ENCODE data around the gene CAMTA1.

Gene CAMTA1

GRCh38 chr1:7013833-7014639 is 228.8 kb downstream of the CAMTA1 start:
- TF ChIP-seq CTCF (conservative IDR thresholded peaks at IDR 0.05; ENCODE audit: low read depth), result no peak
- POLR2A ChIA-PET (ENCODE audit: low non-redundant PET), result no interaction called here
- CTCF ChIA-PET, result interaction anchor here (0.8 kb wide), 1 partner anchor 268 kb away, joined by 3 read pairs; no protein-coding TSS in a partner anchor
- no peak for DNase-seq (ENCODE audit: low spot score)
- no peak overlapping the region for H3K27ac ChIP-seq

- no peak for DNase-seq (ENCODE audit: low spot score)
- ChIA-PET CTCF (interaction anchor here (0.8 kb wide), 1 partner anchor 267 kb away, joined by 3 read pairs; no protein-coding TSS in a partner anchor), POLR2A (ENCODE audit: low non-redundant PET) (no interaction called here)
- TF ChIP-seq CTCF (conservative IDR thresholded peaks at IDR 0.05; ENCODE audit: low read depth), result no peak
- no peak overlapping the region for H3K27ac ChIP-seq
Measured at GRCh38 chr1:7014640-7014930, 229.3 kb downstream of the CAMTA1 start.

GRCh38 chr1:7015022-7015421 is 229.8 kb downstream of the CAMTA1 start:
- no peak overlapping the region for H3K27ac ChIP-seq
- no peak for TF ChIP-seq CTCF (conservative IDR thresholded peaks at IDR 0.05; ENCODE audit: low read depth)
- DNase-seq (ENCODE audit: low spot score), result no peak
- CTCF ChIA-PET, result no interaction called here
- POLR2A ChIA-PET (ENCODE audit: low non-redundant PET), result no interaction called here

- no peak for TF ChIP-seq CTCF (conservative IDR thresholded peaks at IDR 0.05; ENCODE audit: low read depth)
- ChIA-PET POLR2A (ENCODE audit: low non-redundant PET) (no interaction called here), CTCF (interaction anchor here (0.6 kb wide), 2 partner anchors 9 to 136 kb away, joined by 3 read pairs; no protein-coding TSS in a partner anchor)
- no peak for DNase-seq (ENCODE audit: low spot score)
- H3K27ac ChIP-seq, result no peak overlapping the region
Measured at GRCh38 chr1:7018351-7018750, 233.1 kb downstream of the CAMTA1 start.

- ChIA-PET POLR2A (ENCODE audit: low non-redundant PET) (no interaction called here), CTCF (interaction anchor here (0.6 kb wide), 1 partner anchor 137 kb away, joined by 3 read pairs; no protein-coding TSS in a partner anchor)
- no peak for DNase-seq (ENCODE audit: low spot score)
- no peak for TF ChIP-seq CTCF (conservative IDR thresholded peaks at IDR 0.05; ENCODE audit: low read depth)
- H3K27ac ChIP-seq, result no peak overlapping the region
Measured at GRCh38 chr1:7018826-7019225, 233.6 kb downstream of the CAMTA1 start.

GRCh38 chr1:7019510-7019909 is 234.3 kb downstream of the CAMTA1 start:
- no peak overlapping the region for H3K27ac ChIP-seq
- TF ChIP-seq CTCF (conservative IDR thresholded peaks at IDR 0.05; ENCODE audit: low read depth), result no peak
- no peak for DNase-seq (ENCODE audit: low spot score)
- ChIA-PET POLR2A (ENCODE audit: low non-redundant PET) (no interaction called here), CTCF (no interaction called here)
